CD4-positive, alpha-beta T cell (primary cell): ENCODE results near the gene RUBCN. TPM values are rescaled to one million over a fixed set of nuclear protein-coding genes. Genes with fewer than 3 reads are reported as not detected.

Experiments used
- ATAC-seq: fragments of 200-7000 bp; cut with Tn5 transposase; one replicate; pipeline ENCODE4 v1.10.0; 2022; ENCODE audit warnings: mild to moderate bottlenecking; ENCODE audit not compliant: poor library complexity
- CTCF ChIA-PET: fragments of 350-600 bp; sonication (Branson Sonifier 250); formaldehyde crosslinking; loops from one replicate; lab custom pipeline; 2021; ENCODE audit warnings: antibody characterized with exemption, inconsistent platforms; lab: Charles Lee
- POLR2A ChIA-PET: fragments of 350-600 bp; sonication (Branson Sonifier 250); formaldehyde crosslinking; loops from one replicate; lab custom pipeline; 2021; ENCODE audit warnings: antibody characterized with exemption, inconsistent platforms; lab: Charles Lee
- DNase-seq, 14 experiments: peaks; one replicate each; pipeline ENCODE4 v3.0.0-alpha.2; 2013 to 2020; ENCODE audit warnings: mixed read lengths in 2 of 14
- H3K27ac ChIP-seq, 2 donors: one replicate each; pipeline versions ENCODE4 v1.5.1 to v1.7.0; 2013; ENCODE audit warnings: low read length in 2 of 2, low read depth in 1 of 2, mild to moderate bottlenecking in 1 of 2
- H3K27me3 ChIP-seq, 2 experiments: 1 replicate in 1 of 2; 2 replicates in 1 of 2; pipeline versions ENCODE4 v1.6.1 to v1.7.0; 2013; ENCODE audit warnings: low read length in 2 of 2, control low read depth in 1 of 2, mild to moderate bottlenecking in 1 of 2, moderate library complexity in 1 of 2; ENCODE audit not compliant: insufficient read depth in 2 of 2, control insufficient read depth in 1 of 2
- H3K36me3 ChIP-seq: one replicate; pipeline ENCODE4 v1.6.1; 2013; ENCODE audit warnings: low read length, control low read depth; ENCODE audit not compliant: insufficient read depth
- H3K4me1 ChIP-seq: one replicate; pipeline ENCODE4 v1.6.1; 2013; ENCODE audit warnings: low read length, control low read depth; ENCODE audit not compliant: insufficient read depth
- H3K4me3 ChIP-seq: one replicate; pipeline ENCODE4 v1.5.1; 2013; ENCODE audit warnings: mild to moderate bottlenecking, low read length, moderate library complexity
- H3K9me3 ChIP-seq, 2 experiments: 1 replicate in 1 of 2; 2 replicates in 1 of 2; pipeline versions ENCODE4 v1.6.1 to v1.7.0; 2013; ENCODE audit warnings: low read length in 2 of 2, mild to moderate bottlenecking in 2 of 2, control low read depth in 1 of 2, moderate library complexity in 1 of 2; ENCODE audit not compliant: control insufficient read depth in 1 of 2, insufficient read depth in 1 of 2
- H3K27ac Mint-ChIP-seq: one replicate; pipeline ENCODE4 v1.8.0; 2020; ENCODE audit warnings: mixed read lengths
- H3K27me3 Mint-ChIP-seq: one replicate; pipeline ENCODE4 v1.8.0; 2021; ENCODE audit warnings: mixed read lengths
- H3K36me3 Mint-ChIP-seq: one replicate; pipeline ENCODE4 v1.8.0; 2021; ENCODE audit warnings: low read depth, mixed read lengths
- H3K4me1 Mint-ChIP-seq: one replicate; pipeline ENCODE4 v1.8.0; 2021; ENCODE audit warnings: low read depth, mixed read lengths
- H3K4me3 Mint-ChIP-seq: one replicate; pipeline ENCODE4 v1.8.0; 2020; ENCODE audit warnings: mild to moderate bottlenecking, mixed read lengths
- H3K9me3 Mint-ChIP-seq: one replicate; pipeline ENCODE4 v1.8.0; 2020; ENCODE audit warnings: mixed read lengths
- CTCF ChIP-seq: fragments of 200-600 bp; IDR thresholded peaks from one replicate; pipeline ENCODE4 v1.8.0; 2022; ENCODE audit warnings: antibody characterized with exemption, mild to moderate bottlenecking
- intact Hi-C, 2 experiments: fragments of 100-400 bp; cut with DNase I in 1 of 2; cut with micrococcal nuclease in 1 of 2; formaldehyde crosslinking; loops; one replicate each; pipeline versions ENCODE4 v1.15.1 to v1.9.0; 2023 to 2025; cut with DNase I, micrococcal nuclease
- total RNA-seq, 174 experiments: library from RNA in 2 of 174; stranded (reverse) in 2 of 174; gene quantifications; one replicate each; pipeline ENCODE4 v1.2.3 and lab custom pipeline; 2021 to 2026

Gene RUBCN
- total RNA-seq, 2 experiments from 2014 or later, result 35.3 to 38.9 TPM

- Mint-ChIP-seq H3K9me3 (peaks cover 2% of the 10 kb centered on the region), H3K36me3 (peaks cover 63% of the 10 kb centered on the region), H3K4me3 (no peak overlapping the region), H3K4me1 (peaks cover 5% of the 10 kb centered on the region), H3K27me3 (no peaks in the 10 kb centered on the region), H3K27ac (no peak overlapping the region)
- no peaks in the 10 kb centered on the region for H3K27me3 ChIP-seq
- no peak overlapping the region for H3K27ac ChIP-seq
- peaks cover 10% of the 10 kb centered on the region for H3K36me3 ChIP-seq
- H3K4me3 ChIP-seq, result no peak overlapping the region
- H3K4me1 ChIP-seq, result no peaks in the 10 kb centered on the region
- TF ChIP-seq CTCF, result no peak
- DNase-seq, result no peak
- H3K9me3 ChIP-seq, result peaks cover 0 to 3% of the 10 kb centered on the region in 2 experiments
- ATAC-seq, result no peak
- CTCF ChIA-PET, result no interaction called here
- intact Hi-C loops, result no loop called here
- POLR2A ChIA-PET, result interaction anchor here (1.2 kb wide), 1 partner anchor 8 kb away, joined by 4 read pairs; no protein-coding TSS in a partner anchor
Observed at GRCh38 chr3:197720694-197721093, 16.0 kb downstream of the RUBCN start.

GRCh38 chr3:197718891-197719290, 17.8 kb downstream of the RUBCN start:
- H3K27ac ChIP-seq, result no peak overlapping the region
- ChIA-PET CTCF (no interaction called here), POLR2A (interaction anchor here (1.3 kb wide), 1 partner anchor 10 kb away, joined by 3 read pairs; no protein-coding TSS in a partner anchor)
- intact Hi-C loops, result loop anchor here in 1 of 2 experiments (10.0 kb wide), 1 partner anchor 424 kb away; the partner anchor contains the start of gene DLG1
- H3K27me3 ChIP-seq, result no peaks in the 10 kb centered on the region
- TF ChIP-seq CTCF, result no peak
- peaks cover 0 to 3% of the 10 kb centered on the region in 2 experiments for H3K9me3 ChIP-seq
- ATAC-seq, result no peak
- no peak for DNase-seq
- Mint-ChIP-seq H3K4me3 (no peak overlapping the region), H3K27ac (no peak overlapping the region), H3K36me3 (peaks cover 62% of the 10 kb centered on the region), H3K4me1 (peaks cover 5% of the 10 kb centered on the region), H3K9me3 (peaks cover 2% of the 10 kb centered on the region), H3K27me3 (no peaks in the 10 kb centered on the region)
- peaks cover 14% of the 10 kb centered on the region for H3K36me3 ChIP-seq
- no peaks in the 10 kb centered on the region for H3K4me1 ChIP-seq
- no peak overlapping the region for H3K4me3 ChIP-seq

GRCh38 chr3:197714251-197714650, 22.5 kb downstream of the RUBCN start:
- no peak for DNase-seq
- ATAC-seq, result no peak
- intact Hi-C loops, result loop anchor here (5.0 to 10.0 kb wide), 2 partner anchors 78 to 419 kb away; partner anchors contain the start of genes DLG1 (in 1 of the 2) and LRCH3 (in 1 of the 2)
- peaks cover 14% of the 10 kb centered on the region for H3K36me3 ChIP-seq
- TF ChIP-seq CTCF, result no peak
- ChIA-PET CTCF (interaction anchor here (2.2 kb wide), 1 partner anchor 35 kb away, joined by 7 read pairs; no protein-coding TSS in a partner anchor), POLR2A (interaction anchor here (0.8 to 4.1 kb wide), 3 partner anchors 22 to 35 kb away, joined by 4 to 38 read pairs (median 4); partner anchors contain the start of gene RUBCN)
- H3K4me1 ChIP-seq, result peaks cover 9% of the 10 kb centered on the region
- no peak overlapping the region for H3K27ac ChIP-seq
- Mint-ChIP-seq H3K4me3 (no peak overlapping the region), H3K27me3 (no peaks in the 10 kb centered on the region), H3K27ac (peak overlapping the region; percentile 88), H3K9me3 (no peaks in the 10 kb centered on the region), H3K36me3 (peaks cover 42% of the 10 kb centered on the region), H3K4me1 (peaks cover 25% of the 10 kb centered on the region)
- no peak overlapping the region for H3K4me3 ChIP-seq
- no peaks in the 10 kb centered on the region for H3K9me3 ChIP-seq
- no peaks in the 10 kb centered on the region for H3K27me3 ChIP-seq
